GM19035 (cell line): Measurements from ENCODE around the gene PPL.
"Not testable (repeated sequence)": the region's sequence is repeated elsewhere in the genome, so short reads cannot be mapped to it uniquely, and the experiment has no call there.

ENCODE experiments used
- ATAC-seq: cut with Tn5 transposase; IDR thresholded peaks from one replicate; pipeline ENCODE4 v1.9.1; 2021; ENCODE audit not compliant: unreplicated experiment

PPL gene

GRCh38 chr16:4913774-4914525 lies 23.0 kb downstream of the PPL start:
- ATAC-seq, result no peak

- no peak for ATAC-seq
Measured at GRCh38 chr16:4913130-4913773, 23.7 kb downstream of the PPL start.

GRCh38 chr16:4911970-4912386 lies 25.0 kb downstream of the PPL start:
- no peak for ATAC-seq

- ATAC-seq, result no peak
Measured at GRCh38 chr16:4910828-4911227, 26.1 kb downstream of the PPL start.

- no peak for ATAC-seq
Measured at GRCh38 chr16:4909825-4910224, 27.1 kb downstream of the PPL start.

- ATAC-seq, result no peak
Measured at GRCh38 chr16:4908854-4909401, 28.0 kb downstream of the PPL start.

- no peak for ATAC-seq
Measured at GRCh38 chr16:4904942-4905615, 31.9 kb downstream of the PPL start.

- ATAC-seq, result no peak
Measured at GRCh38 chr16:4904108-4904941, 32.6 kb downstream of the PPL start.

GRCh38 chr16:4902038-4902437 lies 34.9 kb downstream of the PPL start:
- no peak for ATAC-seq

GRCh38 chr16:4900750-4901149 lies 36.2 kb downstream of the PPL start:
- no peak for ATAC-seq

GRCh38 chr16:4900036-4900435 lies 36.9 kb downstream of the PPL start:
- ATAC-seq, result no peak

GRCh38 chr16:4899474-4899846 lies 37.5 kb downstream of the PPL start:
- ATAC-seq, result no peak

- ATAC-seq, result no peak
Measured at GRCh38 chr16:4898811-4899473, 38.0 kb downstream of the PPL start.

GRCh38 chr16:4897328-4897727 lies 39.6 kb downstream of the PPL start:
- no peak for ATAC-seq

GRCh38 chr16:4896761-4897160 lies 40.2 kb downstream of the PPL start:
- ATAC-seq, result not testable (repeated sequence)

- no peak for ATAC-seq
Measured at GRCh38 chr16:4895366-4895765, 41.6 kb downstream of the PPL start.

- ATAC-seq, result no peak
Measured at GRCh38 chr16:4894276-4895150, 42.4 kb downstream of the PPL start.

- ATAC-seq, result no peak
Measured at GRCh38 chr16:4893103-4893862, 43.7 kb downstream of the PPL start.
